SU-DHL-6 (cell line): ENCODE measurements around the gene GRM7.

Experiments used
- H2AFZ ChIP-seq: fragments of 200-600 bp; sonication (generic); 2 replicates; pipeline ENCODE4 v1.6.1; 2014; ENCODE audit warnings: low read depth, mild to moderate bottlenecking, moderate library complexity, mixed read lengths, antibody characterized with exemption, low read length; ENCODE audit not compliant: severe bottlenecking
- H3F3A ChIP-seq: fragments of 200-600 bp; shearing (Covaris generic); 2 replicates; pipeline ENCODE4 v1.6.0; 2016; ENCODE audit warnings: antibody characterized with exemption, mild to moderate bottlenecking; ENCODE audit not compliant: insufficient read depth
- H3K27ac ChIP-seq: fragments of 200-600 bp; sonication (generic); 2 replicates; pipeline ENCODE4 v1.5.1; 2016; ENCODE audit warnings: low read depth, mild to moderate bottlenecking, low read length, moderate library complexity, mixed read lengths
- H3K27me3 ChIP-seq: fragments of 200-600 bp; sonication (generic), shearing (Covaris generic); 2 replicates; pipeline ENCODE4 v1.6.0; 2014; ENCODE audit warnings: mild to moderate bottlenecking, low read length
- H3K36me3 ChIP-seq: fragments of 200-600 bp; sonication (generic); 2 replicates; pipeline ENCODE4 v1.6.1; 2014; ENCODE audit warnings: mild to moderate bottlenecking, low read length, mixed read lengths
- H3K4me2 ChIP-seq: fragments of 300-600, 200-600 bp; shearing (Covaris generic), sonication (generic); 2 replicates; pipeline ENCODE4 v1.6.0; 2014; ENCODE audit warnings: low read length, low read depth, mild to moderate bottlenecking; ENCODE audit not compliant: poor library complexity, severe bottlenecking
- H3K4me3 ChIP-seq: fragments of 200-600 bp; sonication (generic); 2 replicates; pipeline ENCODE4 v1.5.1; 2014; ENCODE audit warnings: antibody characterized with exemption, low read length, mild to moderate bottlenecking, mixed read lengths; ENCODE audit not compliant: insufficient read depth, poor library complexity, severe bottlenecking
- H3K79me2 ChIP-seq: fragments of 200-600 bp; sonication (generic); 2 replicates; pipeline ENCODE4 v1.6.1; 2014; ENCODE audit warnings: mild to moderate bottlenecking, low read length, moderate library complexity; ENCODE audit not compliant: insufficient read depth
- H3K9ac ChIP-seq: fragments of 200-600 bp; sonication (generic); 2 replicates; pipeline ENCODE4 v1.7.0; 2014; ENCODE audit warnings: mild to moderate bottlenecking, low read length
- H3K9me2 ChIP-seq: fragments of 200-600 bp; sonication (generic); replicated peaks from 2 replicates; pipeline ENCODE4 v1.6.1; 2014; ENCODE audit warnings: low read length; ENCODE audit not compliant: insufficient read depth
- H3K9me3 ChIP-seq: fragments of 200-600 bp; sonication (generic); 2 replicates; pipeline ENCODE4 v1.6.1; 2014; ENCODE audit warnings: low read length, mixed read lengths; ENCODE audit not compliant: insufficient read depth
- H4K20me1 ChIP-seq: fragments of 200-600 bp; sonication (generic); 2 replicates; pipeline ENCODE4 v1.6.1; 2014; ENCODE audit warnings: low read depth, mild to moderate bottlenecking, antibody characterized with exemption, low read length, moderate library complexity, mixed read lengths
- CTCF ChIP-seq: fragments of 200-600 bp; sonication (generic); IDR thresholded peaks from one replicate; pipeline ENCODE4 v1.5.1; 2017; ENCODE audit warnings: antibody characterized with exemption, mild to moderate bottlenecking, low read length, moderate library complexity; ENCODE audit not compliant: insufficient read depth, poor library complexity, severe bottlenecking
- EZH2phosphoT487 ChIP-seq: fragments of 200-600 bp; sonication (generic), shearing (Covaris generic); conservative IDR thresholded peaks from 2 replicates; pipeline ENCODE4 v1.6.1; 2018; ENCODE audit warnings: mild to moderate bottlenecking, antibody characterized with exemption, low read length, moderate library complexity, mixed read lengths

The GRM7 gene

GRCh38 chr3:7423995-7424394, 563.1 kb downstream of the GRM7 start:
- Histone ChIP-seq H3K4me2 (no peak overlapping the region), H4K20me1 (no peaks in the 10 kb centered on the region), H3K9me2 (no peaks in the 10 kb centered on the region), H2AFZ (no peak overlapping the region), H3K79me2 (no peaks in the 10 kb centered on the region), H3K27me3 (no peaks in the 10 kb centered on the region), H3K4me3 (no peak overlapping the region), H3K27ac (no peak overlapping the region), H3F3A (no peaks in the 10 kb centered on the region), H3K9me3 (no peaks in the 10 kb centered on the region), H3K36me3 (no peaks in the 10 kb centered on the region), H3K9ac (no peak overlapping the region)
- TF ChIP-seq EZH2phosphoT487 (no peak), CTCF (no peak)

- Histone ChIP-seq H3K9ac (no peak overlapping the region), H3K79me2 (no peaks in the 10 kb centered on the region), H3K27me3 (no peaks in the 10 kb centered on the region), H3K9me2 (no peaks in the 10 kb centered on the region), H3F3A (no peaks in the 10 kb centered on the region), H3K4me3 (no peak overlapping the region), H3K4me2 (no peak overlapping the region), H3K9me3 (no peaks in the 10 kb centered on the region), H3K27ac (no peak overlapping the region), H2AFZ (no peak overlapping the region), H4K20me1 (no peaks in the 10 kb centered on the region), H3K36me3 (no peaks in the 10 kb centered on the region)
- TF ChIP-seq EZH2phosphoT487 (no peak), CTCF (no peak)
Observed at GRCh38 chr3:7428206-7428718, 567.3 kb downstream of the GRM7 start.

- no peak overlapping the region for H3K4me3 ChIP-seq
- H3K36me3 ChIP-seq: no peaks in the 10 kb centered on the region
- no peaks in the 10 kb centered on the region for H4K20me1 ChIP-seq
- no peak overlapping the region for H3K9ac ChIP-seq
- H3K9me2 ChIP-seq: no peaks in the 10 kb centered on the region
- H2AFZ ChIP-seq: no peak overlapping the region
- H3K27me3 ChIP-seq: no peaks in the 10 kb centered on the region
- H3F3A ChIP-seq: no peaks in the 10 kb centered on the region
- no peak overlapping the region for H3K27ac ChIP-seq
- H3K9me3 ChIP-seq: no peaks in the 10 kb centered on the region
- no peaks in the 10 kb centered on the region for H3K79me2 ChIP-seq
- no peak for TF ChIP-seq CTCF
- no peak for TF ChIP-seq EZH2phosphoT487
- no peak overlapping the region for H3K4me2 ChIP-seq
Observed at GRCh38 chr3:7432610-7433009, 571.7 kb downstream of the GRM7 start.
